Activated CD4-positive, alpha-beta T cell treated with anti-CD3 and anti-CD28 coated beads for 48 hours (primary cell): ENCODE results near the gene ATMIN.
A peak's percentile ranks its signal among the peaks of the same experiment; 100 is the strongest.

ENCODE experiments used
- DNase-seq: peaks from one replicate; pipeline ENCODE4 v3.0.0-alpha.2; 2020

ATMIN gene

DNA sequence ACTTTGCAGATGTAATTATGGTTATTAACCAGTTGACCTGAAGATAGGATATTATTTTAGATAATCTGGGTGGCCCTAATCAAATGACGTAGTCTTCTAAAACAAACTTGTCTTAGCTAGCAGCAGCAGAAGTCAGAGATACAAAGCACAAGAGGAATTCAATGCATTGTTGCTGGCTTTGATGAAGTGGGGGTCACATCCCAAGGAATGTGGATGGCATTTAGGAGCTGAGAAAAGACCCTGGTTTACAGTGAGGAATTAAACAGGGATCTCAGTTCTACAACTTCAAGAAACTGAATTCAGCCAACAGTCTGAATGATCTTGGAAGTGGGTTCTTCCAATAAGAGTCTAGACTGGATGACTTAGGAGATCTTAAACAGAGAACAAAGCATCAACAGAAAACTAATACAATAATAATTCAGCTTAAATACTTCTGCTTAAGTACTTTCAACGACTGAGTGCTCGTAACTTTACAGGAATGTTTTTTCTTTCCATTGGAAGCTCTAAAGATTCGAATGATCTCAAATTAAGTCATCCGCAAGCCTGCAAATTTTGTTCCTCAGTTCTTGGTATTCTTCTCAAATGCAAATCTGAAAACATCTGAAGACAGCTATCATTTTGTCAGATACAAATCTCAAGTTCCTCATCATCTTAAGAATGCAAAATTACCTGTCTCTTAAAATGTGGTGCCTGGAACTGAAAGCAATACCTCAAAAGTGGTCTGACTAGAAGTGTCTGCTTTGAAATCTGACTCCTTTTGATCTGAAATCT, 38.1 kb downstream of the ATMIN start:
- no peak for DNase-seq

GRCh38 chr16:81076566-81077075, 41.0 kb downstream of the ATMIN start:
- peak; percentile 93 for DNase-seq

DNA sequence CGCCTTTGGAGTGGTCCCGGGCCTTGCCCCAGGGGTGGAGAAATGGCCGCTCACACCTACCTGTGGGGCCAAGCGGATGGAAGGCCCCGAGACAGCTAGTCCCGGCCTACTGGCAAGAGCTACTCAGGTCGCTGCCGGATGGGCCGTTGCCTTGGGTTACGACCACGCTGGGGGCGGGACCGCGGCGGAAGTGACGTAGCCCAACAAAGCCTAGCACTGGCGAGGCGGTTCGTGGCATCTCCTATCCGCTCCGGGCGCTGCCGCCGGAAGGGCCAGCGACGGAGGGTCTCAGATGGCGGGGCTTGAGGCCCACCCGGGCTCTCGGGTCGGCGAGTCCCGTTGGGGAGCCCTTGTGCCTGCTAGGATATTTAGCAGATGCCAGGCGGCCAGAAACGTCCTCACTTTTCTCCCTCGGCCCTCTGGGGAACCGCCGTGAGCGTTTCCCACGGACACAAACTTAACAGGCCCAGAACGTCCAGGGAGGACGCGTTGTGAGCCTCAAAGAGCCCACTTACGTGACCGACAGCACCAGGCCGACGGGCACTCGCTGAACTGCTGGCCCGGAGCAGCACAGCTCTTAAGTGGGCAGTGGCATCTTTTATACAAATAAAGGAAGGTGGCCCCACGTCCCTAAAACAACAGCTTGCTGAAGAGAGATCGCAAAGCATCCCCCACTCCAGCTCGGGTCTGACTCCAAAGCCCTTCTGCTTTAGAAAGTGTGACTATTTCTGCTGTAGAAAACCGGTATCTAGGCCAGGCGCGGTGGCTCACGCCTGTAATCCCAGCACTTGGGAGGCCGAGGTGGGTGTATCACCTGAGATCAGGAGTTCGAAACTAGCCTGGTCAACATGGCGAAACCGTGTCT, 41.7 kb downstream of the ATMIN start, which contains the start of gene C16orf46:
C16orf46 (minus strand) TSS at position 163 of the 865 bp plus-strand sequence. CDS start 13,283 bp downstream, outside the sequence.
- peak; percentile 98 for DNase-seq

DNA sequence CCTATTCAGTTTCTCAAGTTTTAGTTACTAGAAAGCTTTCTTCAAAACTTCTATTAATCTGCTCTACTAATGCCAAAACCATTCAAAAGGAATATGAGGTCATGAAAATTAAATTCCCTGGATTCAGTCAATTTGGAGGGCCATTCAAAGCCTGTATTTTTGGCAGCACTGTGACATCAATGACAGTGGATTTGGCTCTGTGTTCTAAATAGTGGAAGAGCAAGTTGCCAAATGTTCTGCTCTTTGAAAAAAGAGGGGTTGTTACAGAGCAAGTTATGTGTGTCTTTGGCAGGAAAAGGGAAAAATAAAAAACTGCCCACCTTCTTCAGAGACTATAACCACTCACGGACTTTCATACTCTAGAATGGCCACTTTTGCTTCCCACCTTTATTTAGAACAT, 44.6 kb downstream of the ATMIN start:
- no peak for DNase-seq

- DNase-seq = no peak
Measured at GRCh38 chr16:81081014-81081413, 45.4 kb downstream of the ATMIN start.

DNA sequence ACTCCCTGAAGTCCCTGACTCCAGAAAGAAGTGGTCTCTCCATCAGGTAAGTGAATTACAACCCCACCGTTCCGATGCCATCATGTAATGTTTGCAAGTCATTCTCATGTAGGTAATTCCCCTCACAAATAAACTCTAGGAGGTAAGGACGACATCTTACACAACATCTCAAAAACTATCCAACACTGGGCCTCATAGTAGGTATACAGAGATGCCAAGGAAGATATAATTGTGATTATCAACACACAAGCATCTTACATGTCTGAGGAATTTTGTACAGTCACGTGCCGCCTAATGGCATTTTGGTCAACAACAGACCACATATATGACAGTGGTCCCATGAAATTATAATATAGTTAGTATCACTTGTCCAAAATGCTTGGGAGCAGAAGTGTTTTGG, 53.2 kb downstream of the ATMIN start:
- no peak for DNase-seq

- no peak for DNase-seq
Measured at GRCh38 chr16:81094771-81095251, 59.2 kb downstream of the ATMIN start.

DNA sequence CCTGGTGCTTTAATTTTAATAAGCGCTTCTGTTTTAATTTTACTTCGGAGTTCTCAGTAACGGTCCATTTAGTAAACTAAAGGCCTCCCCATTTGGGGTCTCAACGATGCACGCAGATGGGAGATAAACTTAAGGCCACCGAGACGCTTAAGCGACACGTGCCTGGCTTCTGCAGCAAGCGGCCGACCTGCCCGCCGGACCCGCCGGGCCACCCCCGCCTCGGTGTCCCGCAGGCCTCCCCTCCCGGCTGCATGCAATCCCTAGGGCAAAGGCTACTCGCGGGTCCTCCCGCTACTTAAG, 60.0 kb downstream of the ATMIN start:
- no peak for DNase-seq

GRCh38 chr16:81095953-81096714, 60.5 kb downstream of the ATMIN start, which contains the start of gene GCSH:
Gene GCSH, minus strand, starts transcription at chr16:81096395. Its CDS starts 117 bp downstream, at chr16:81096278.
- DNase-seq = peak; percentile 98

DNA sequence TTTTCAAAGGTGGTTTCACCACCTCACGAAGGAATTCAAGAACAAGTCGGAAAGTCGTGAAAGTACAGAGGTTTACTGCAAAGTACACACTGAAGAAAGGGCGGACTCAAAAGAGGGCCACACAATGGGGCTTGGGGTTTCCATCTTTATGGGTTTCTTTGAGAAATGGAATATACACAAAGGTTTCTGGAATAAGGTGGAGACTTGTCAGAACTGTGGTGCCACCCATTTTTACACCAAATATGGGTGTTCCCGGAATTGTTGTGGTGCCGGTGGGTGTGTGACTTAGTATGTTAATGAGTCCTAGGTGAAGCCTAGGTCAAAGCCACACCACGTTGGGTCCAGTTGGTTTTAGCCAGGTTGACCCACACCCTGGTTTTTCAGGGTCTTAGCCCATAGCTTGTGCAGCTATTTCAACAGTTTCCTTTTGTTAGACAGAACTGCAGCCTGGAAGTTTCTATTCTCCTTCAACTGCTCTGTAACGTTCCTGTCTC, 61.1 kb downstream of the ATMIN start:
- no peak for DNase-seq
